ENCODE measurements around the gene POTEF. TPM values are rescaled to one million over a fixed set of nuclear protein-coding genes. Genes with fewer than 3 reads are reported as not detected.
"Not testable (repeated sequence)": the region's sequence is repeated elsewhere in the genome, so short reads cannot be mapped to it uniquely, and the experiment has no call there.

POTEF gene
- total RNA-seq, 1 experiment from 2014 or later = 10.5 TPM

DNA sequence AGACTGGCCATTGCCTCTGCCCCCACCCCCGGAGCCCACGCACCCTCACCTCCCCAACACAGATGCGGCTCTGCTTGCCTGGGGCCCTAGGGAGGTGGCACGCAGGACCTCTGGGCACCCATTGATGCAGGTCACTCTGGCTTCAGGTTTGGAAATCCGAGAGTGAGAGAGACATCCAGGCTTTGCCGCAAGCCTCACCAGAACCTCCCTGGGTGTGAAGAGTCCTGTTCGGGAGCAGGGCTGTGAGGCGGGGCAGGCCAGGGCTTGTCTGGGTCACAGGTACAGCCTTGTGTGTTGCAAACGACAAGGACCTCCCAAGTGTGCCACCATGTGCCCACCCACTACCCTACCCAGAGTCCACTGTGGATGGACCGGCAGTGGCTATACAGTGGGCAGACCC, 7.5 kb upstream of the POTEF start:
- not testable (repeated sequence) for H3K9me3 ChIP-seq (ENCODE audit: control insufficient read depth, low read depth, low read length); H2BK15ac ChIP-seq (ENCODE audit: low read depth, low read length); H4K91ac ChIP-seq (ENCODE audit: insufficient read length, low read depth, low read length); H2BK5ac ChIP-seq (ENCODE audit: insufficient read length, low read length); H3K4ac ChIP-seq (ENCODE audit: low read depth, low read length); H4K8ac ChIP-seq (replicated peaks; ENCODE audit: insufficient read length, low read depth, low read length); H2AFZ ChIP-seq (ENCODE audit: low read length); DNase-seq; H3K9ac ChIP-seq (ENCODE audit: extremely low read depth, insufficient read length, low read length); H3K27me3 ChIP-seq (ENCODE audit: insufficient read depth, low read length); H3K9me3 Mint-ChIP-seq; H3K4me1 Mint-ChIP-seq; H3K4me1 ChIP-seq (ENCODE audit: insufficient read depth, low read length); H3K4me2 ChIP-seq (ENCODE audit: insufficient read depth, insufficient read length, low read length); H3K36me3 Mint-ChIP-seq (ENCODE audit: insufficient read depth in 1 of 3, low read depth in 3 of 3); H3K23ac ChIP-seq (ENCODE audit: insufficient read length, low read depth, low read length); H3T11ph ChIP-seq (ENCODE audit: low read length); H3K79me1 ChIP-seq (ENCODE audit: insufficient read depth, low read depth, low read length, poor library complexity, severe bottlenecking); H3K14ac ChIP-seq (ENCODE audit: insufficient read depth, low read length); H4K20me1 ChIP-seq (ENCODE audit: control insufficient read depth, insufficient read depth, insufficient read length); H2BK20ac ChIP-seq (ENCODE audit: low read depth, low read length, poor library complexity, severe bottlenecking); H3K27me3 Mint-ChIP-seq (ENCODE audit: low read depth); H3K4me3 Mint-ChIP-seq; H3K18ac ChIP-seq (ENCODE audit: insufficient read length, low read depth, low read length); H4K5ac ChIP-seq (ENCODE audit: insufficient read length, low read depth, low read length); H3K27ac ChIP-seq (ENCODE audit: insufficient read length, low read depth, low read length); H3K56ac ChIP-seq (ENCODE audit: insufficient read length, low read depth, low read length); H2BK12ac ChIP-seq (ENCODE audit: insufficient read length, low read depth, low read length); H3K23me2 ChIP-seq (ENCODE audit: insufficient read length, low read depth, low read length, poor library complexity, severe bottlenecking); H3K27ac Mint-ChIP-seq; H2BK120ac ChIP-seq (ENCODE audit: low read depth, low read length, poor library complexity, severe bottlenecking); H3K79me2 ChIP-seq (ENCODE audit: insufficient read depth, low read length); H2AK5ac ChIP-seq (ENCODE audit: insufficient read length, low read length)
- WGBS (ENCODE audit: extremely low coverage, insufficient read length, low lambda C conversion rate) = no CpG with 5 or more reads among the region's 10 CpGs

All from H9 (cell line).